HepG2 (cell line): ENCODE results near the gene GSTA1. TPM values are rescaled to one million over a fixed set of nuclear protein-coding genes. Genes with fewer than 3 reads are reported as not detected.
A peak's percentile ranks its signal among the peaks of the same experiment; 100 is the strongest.

Source experiments
- ARNT ChIP-seq: fragments of 450-650 bp; IDR thresholded peaks from 2 replicates; pipeline ENCODE4 v1.6.1; 2017
- CBX2 ChIP-seq, 2 experiments: fragments of 200-600 bp in 1 of 2; sonication (generic); formaldehyde crosslinking in 1 of 2; IDR thresholded peaks; 2 replicates each; pipeline versions ENCODE4 v1.7.0 to v1.8.1; 2018 to 2022; ENCODE audit warnings: low read depth in 2 of 2, low read length in 1 of 2, mild to moderate bottlenecking in 1 of 2, missing genetic modification reagents in 1 of 2
- ETV5 ChIP-seq: IDR thresholded peaks from 2 replicates; pipeline ENCODE4 v1.6.1; 2018; ENCODE audit warnings: missing biosample characterization, missing genetic modification reagents, inconsistent platforms, borderline replicate concordance
- FOXK1 ChIP-seq: sonication (generic); formaldehyde crosslinking; IDR thresholded peaks from 2 replicates; pipeline ENCODE4 v1.4.0; 2020; ENCODE audit warnings: low read depth, missing genetic modification reagents, borderline replicate concordance
- HDAC1 ChIP-seq: sonication (generic); formaldehyde crosslinking; IDR thresholded peaks from 2 replicates; pipeline ENCODE4 v1.5.1; 2020; ENCODE audit warnings: mild to moderate bottlenecking, missing genetic modification reagents
- HMG20B ChIP-seq: conservative IDR thresholded peaks from 2 replicates; pipeline ENCODE4 v1.6.1; 2016; ENCODE audit warnings: missing genetic modification reagents, missing compliant biosample characterization
- KLF11 ChIP-seq: IDR thresholded peaks from 2 replicates; pipeline ENCODE4 v1.6.1; 2016; ENCODE audit warnings: missing compliant biosample characterization
- MEIS1 ChIP-seq: sonication (generic); formaldehyde crosslinking; IDR thresholded peaks from 2 replicates; pipeline ENCODE4 v1.9.0; 2021; ENCODE audit warnings: mild to moderate bottlenecking, missing genetic modification reagents, moderate library complexity, borderline replicate concordance
- MYNN ChIP-seq: sonication (generic); formaldehyde crosslinking; IDR thresholded peaks from 2 replicates; pipeline ENCODE4 v1.4.0; 2020; ENCODE audit warnings: mild to moderate bottlenecking, low read depth, missing genetic modification reagents
- POLR2AphosphoS2 ChIP-seq: IDR thresholded peaks from 2 replicates; pipeline ENCODE4 v1.6.1; 2011; ENCODE audit warnings: low read depth, low read length, improper control_type of control experiment
- RXRB ChIP-seq: IDR thresholded peaks from 2 replicates; pipeline ENCODE4 v1.6.1; 2016; ENCODE audit warnings: borderline replicate concordance, missing genetic modification reagents, missing compliant biosample characterization
- SMARCC2 ChIP-seq: fragments of 450-650 bp; IDR thresholded peaks from 2 replicates; pipeline ENCODE4 v1.6.1; 2017; ENCODE audit warnings: antibody characterized with exemption, mild to moderate bottlenecking
- THAP11 ChIP-seq: IDR thresholded peaks from 2 replicates; pipeline ENCODE4 v1.6.1; 2016; ENCODE audit warnings: missing biosample characterization, missing genetic modification reagents
- ZNF143 ChIP-seq: sonication (generic); formaldehyde crosslinking; IDR thresholded peaks from 2 replicates; pipeline ENCODE4 v1.4.0; 2020; ENCODE audit warnings: missing genetic modification reagents
- ZNF224 ChIP-seq: sonication (generic); formaldehyde crosslinking; IDR thresholded peaks from 2 replicates; pipeline ENCODE4 v1.5.0; 2020; ENCODE audit warnings: mild to moderate bottlenecking, missing genetic modification reagents
- ZNF367 ChIP-seq: sonication (generic); formaldehyde crosslinking; IDR thresholded peaks from 2 replicates; pipeline ENCODE4 v1.4.0; 2020; ENCODE audit warnings: missing genetic modification reagents, borderline replicate concordance
- ZNF558 ChIP-seq: sonication (generic); formaldehyde crosslinking; IDR thresholded peaks from 2 replicates; pipeline ENCODE4 v1.9.0; 2022; ENCODE audit warnings: mild to moderate bottlenecking, missing genetic modification reagents, borderline replicate concordance
- polyA plus RNA-seq, 8 experiments: library from polyadenylated mRNA; depleted of rRNA in 3 of 8; stranded (reverse) in 7 of 8; unstranded in 1 of 8; fragments of >200 nt; fragmentation: Illumina TruSeq in 4 of 8; extraction: Trizol in 4 of 8; gene quantifications; 2 replicates each; pipeline versions ENCODE4 v1.2.1 to v1.2.3, GENCODE V29; 2011 to 2016; ENCODE audit warnings: low read depth in 4 of 8, missing spikeins in 1 of 8, mixed read lengths in 1 of 8; ENCODE audit not compliant: insufficient read depth in 1 of 8
- total RNA-seq, 5 experiments: library from RNA; depleted of rRNA; stranded (reverse); fragments of >200 nt; fragmentation: Illumina TruSeq; extraction: Trizol; gene quantifications; 2 replicates each; pipeline ENCODE4 v1.2.3, GENCODE V29; 2016; ENCODE audit warnings: low read depth in 1 of 5
- TF ChIP-seq, protein P1 (sequence below): sonication (generic); formaldehyde crosslinking; IDR thresholded peaks from 2 replicates; pipeline ENCODE4 v1.8.1; 2023; ENCODE audit warnings: mild to moderate bottlenecking, missing genetic modification reagents, borderline replicate concordance
- TF ChIP-seq, protein P2 (sequence below): sonication (generic); formaldehyde crosslinking; conservative IDR thresholded peaks from 2 replicates; pipeline ENCODE4 v1.4.0; 2020; ENCODE audit warnings: missing genetic modification reagents
- TF ChIP-seq, protein P3 (sequence below): IDR thresholded peaks from 2 replicates; pipeline ENCODE4 v1.6.1; 2016; ENCODE audit warnings: low read depth, control low read depth
- TF ChIP-seq, protein P4 (sequence below), 2 experiments: fragments of 450-650 bp in 1 of 2; sonication (generic) in 1 of 2; formaldehyde crosslinking; IDR thresholded peaks; 2 replicates each; pipeline versions ENCODE4 v1.5.0 to v1.8.0; 2020 to 2022; ENCODE audit warnings: mild to moderate bottlenecking in 1 of 2, missing genetic modification reagents in 1 of 2

GSTA1 gene
- total and polyA plus RNA-seq, 2 of the 13 experiments (the other 11 are each of a cell fraction or from before 2014, with no cell fraction given) = 6.2 to 282 TPM

DNA sequence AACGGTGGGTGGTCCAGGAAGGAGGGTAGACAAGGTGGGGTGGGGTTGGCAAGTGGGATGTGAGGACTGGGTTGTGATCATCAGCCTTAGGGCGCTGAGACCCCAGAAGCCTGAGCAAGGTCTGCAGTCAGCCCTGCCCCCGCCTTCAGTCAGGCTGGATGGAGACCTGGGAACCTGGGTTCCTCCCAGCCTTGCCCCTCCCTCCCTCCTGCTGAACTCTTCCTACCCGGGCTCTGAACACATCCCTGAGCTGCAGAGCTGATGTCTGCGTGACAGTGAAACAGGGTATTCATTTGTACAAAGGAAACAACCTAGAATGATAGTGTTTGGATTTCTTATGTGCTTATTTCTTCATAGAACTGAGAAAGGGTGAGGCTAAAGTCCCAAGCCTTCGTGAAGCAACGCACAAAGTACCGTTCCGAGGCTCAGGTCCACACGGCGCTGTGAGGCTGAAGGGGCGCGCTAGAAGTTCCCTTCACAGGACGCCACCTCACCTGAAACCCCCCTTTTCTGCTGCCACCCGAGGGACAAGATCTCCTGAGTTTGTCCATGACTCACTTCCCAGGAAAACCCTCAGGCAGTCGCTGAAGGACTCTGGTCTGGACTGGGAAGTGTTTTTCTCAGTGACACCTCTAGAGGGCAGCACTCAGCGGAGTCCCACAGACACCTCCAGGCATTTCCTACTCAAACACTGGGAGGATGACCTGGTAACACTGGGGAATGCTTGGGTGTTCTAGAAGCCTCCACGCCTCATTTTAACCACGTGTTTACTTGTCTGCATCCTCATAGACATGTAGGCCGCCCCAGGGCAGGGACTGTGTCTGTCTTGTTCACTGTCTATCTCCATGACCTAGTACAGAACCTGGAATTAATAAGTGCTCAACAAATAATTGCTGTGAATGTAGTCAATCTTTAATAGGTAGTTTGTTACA lies 35.8 kb upstream of the GSTA1 start (continued):
- TF ChIP-seq MYNN (CRISPR knock-in tag) (no peak), ZNF558 (no peak), POLR2AphosphoS2 (no peak), ARNT (no peak), ZNF367 (CRISPR knock-in tag) (no peak), ZNF143 (CRISPR knock-in tag) (0 out of 2 replicates have a peak, but pooled peaks have one; percentile 18), ETV5 (CRISPR knock-in tag) (peak; percentile 17; the same call in 1 of the 2 replicates), RXRB (CRISPR knock-in tag) (0 out of 2 replicates have a peak, but pooled peaks have one; percentile 16), ZNF224 (CRISPR knock-in tag) (no peak), CBX2 (IDR thresholded peaks at IDR 0.05; ENCODE audit: low read depth, low read length) (no peak), CBX2 (CRISPR knock-in tag; IDR thresholded peaks at IDR 0.05; ENCODE audit: low read depth) (no peak), THAP11 (CRISPR knock-in tag) (peak; percentile 36; the same call in 1 of the 2 replicates), KLF11 (CRISPR knock-in tag) (peak; percentile 60; the same call in 1 of the 2 replicates), HMG20B (CRISPR knock-in tag) (0 out of 2 replicates have a peak, but pooled peaks have one; percentile 59), HDAC1 (CRISPR knock-in tag) (peak; percentile 54; the same call in 1 of the 2 replicates), SMARCC2 (no peak), MEIS1 (CRISPR knock-in tag) (no peak), FOXK1 (CRISPR knock-in tag) (peak; percentile 11; the same call in 1 of the 2 replicates)
- TF ChIP-seq, protein P1, sequence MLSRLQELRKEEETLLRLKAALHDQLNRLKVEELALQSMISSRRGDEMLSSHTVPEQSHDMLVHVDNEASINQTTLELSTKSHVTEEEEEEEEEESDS (CRISPR knock-in tag) = no peak
- TF ChIP-seq, protein P2, sequence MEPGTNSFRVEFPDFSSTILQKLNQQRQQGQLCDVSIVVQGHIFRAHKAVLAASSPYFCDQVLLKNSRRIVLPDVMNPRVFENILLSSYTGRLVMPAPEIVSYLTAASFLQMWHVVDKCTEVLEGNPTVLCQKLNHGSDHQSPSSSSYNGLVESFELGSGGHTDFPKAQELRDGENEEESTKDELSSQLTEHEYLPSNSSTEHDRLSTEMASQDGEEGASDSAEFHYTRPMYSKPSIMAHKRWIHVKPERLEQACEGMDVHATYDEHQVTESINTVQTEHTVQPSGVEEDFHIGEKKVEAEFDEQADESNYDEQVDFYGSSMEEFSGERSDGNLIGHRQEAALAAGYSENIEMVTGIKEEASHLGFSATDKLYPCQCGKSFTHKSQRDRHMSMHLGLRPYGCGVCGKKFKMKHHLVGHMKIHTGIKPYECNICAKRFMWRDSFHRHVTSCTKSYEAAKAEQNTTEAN = no peak
- TF ChIP-seq, protein P3, sequence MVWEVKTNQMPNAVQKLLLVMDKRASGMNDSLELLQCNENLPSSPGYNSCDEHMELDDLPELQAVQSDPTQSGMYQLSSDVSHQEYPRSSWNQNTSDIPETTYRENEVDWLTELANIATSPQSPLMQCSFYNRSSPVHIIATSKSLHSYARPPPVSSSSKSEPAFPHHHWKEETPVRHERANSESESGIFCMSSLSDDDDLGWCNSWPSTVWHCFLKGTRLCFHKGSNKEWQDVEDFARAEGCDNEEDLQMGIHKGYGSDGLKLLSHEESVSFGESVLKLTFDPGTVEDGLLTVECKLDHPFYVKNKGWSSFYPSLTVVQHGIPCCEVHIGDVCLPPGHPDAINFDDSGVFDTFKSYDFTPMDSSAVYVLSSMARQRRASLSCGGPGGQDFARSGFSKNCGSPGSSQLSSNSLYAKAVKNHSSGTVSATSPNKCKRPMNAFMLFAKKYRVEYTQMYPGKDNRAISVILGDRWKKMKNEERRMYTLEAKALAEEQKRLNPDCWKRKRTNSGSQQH (CRISPR knock-in tag) = no peak
- TF ChIP-seq, protein P4, sequence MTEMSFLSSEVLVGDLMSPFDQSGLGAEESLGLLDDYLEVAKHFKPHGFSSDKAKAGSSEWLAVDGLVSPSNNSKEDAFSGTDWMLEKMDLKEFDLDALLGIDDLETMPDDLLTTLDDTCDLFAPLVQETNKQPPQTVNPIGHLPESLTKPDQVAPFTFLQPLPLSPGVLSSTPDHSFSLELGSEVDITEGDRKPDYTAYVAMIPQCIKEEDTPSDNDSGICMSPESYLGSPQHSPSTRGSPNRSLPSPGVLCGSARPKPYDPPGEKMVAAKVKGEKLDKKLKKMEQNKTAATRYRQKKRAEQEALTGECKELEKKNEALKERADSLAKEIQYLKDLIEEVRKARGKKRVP (CRISPR knock-in tag; IDR thresholded peaks at IDR 0.05) = no peak
